ENCODE measurements around the gene SLC7A1. TPM values are rescaled to one million over a fixed set of nuclear protein-coding genes. Genes with fewer than 3 reads are reported as not detected.

Gene SLC7A1
- total RNA-seq, 2 experiments from 2014 or later: 11.3 to 12.3 TPM

GRCh38 chr13:29483623-29484022, 111.9 kb downstream of the SLC7A1 start:
- Mint-ChIP-seq H3K27me3 (peaks cover 23% of the 10 kb centered on the region), H3K36me3 (ENCODE audit: low read depth) (no peaks in the 10 kb centered on the region), H3K4me1 (ENCODE audit: low read depth) (no peaks in the 10 kb centered on the region), H3K27ac (no peak overlapping the region), H3K9me3 (no peaks in the 10 kb centered on the region), H3K4me3 (no peak overlapping the region)
- Histone ChIP-seq H3K4me1 (ENCODE audit: insufficient read depth, low read length) (no peaks in the 10 kb centered on the region), H3K9me3 (ENCODE audit: control insufficient read depth in 1 of 2, insufficient read depth in 1 of 2, low read length in 2 of 2) (no peaks in the 10 kb centered on the region), H3K4me3 (ENCODE audit: low read length) (no peak overlapping the region), H3K27me3 (ENCODE audit: control insufficient read depth in 1 of 2, insufficient read depth in 2 of 2, low read length in 2 of 2) (no peaks in the 10 kb centered on the region), H3K27ac (ENCODE audit: low read depth in 1 of 2, low read length in 2 of 2) (no peak overlapping the region), H3K36me3 (ENCODE audit: insufficient read depth, low read length) (no peaks in the 10 kb centered on the region)
- ATAC-seq (ENCODE audit: poor library complexity) (no peak), DNase-seq (no peak)
- intact Hi-C loops (cut with DNase I, micrococcal nuclease): no loop called here
- CTCF ChIA-PET: no interaction called here
- POLR2A ChIA-PET: no interaction called here
- TF ChIP-seq CTCF (IDR thresholded peaks at IDR 0.05): no peak

- no peak overlapping the region for H3K4me3 ChIP-seq (ENCODE audit: low read length)
- Mint-ChIP-seq H3K9me3 (no peaks in the 10 kb centered on the region), H3K27me3 (peaks cover 25% of the 10 kb centered on the region), H3K27ac (no peak overlapping the region), H3K36me3 (ENCODE audit: low read depth) (no peaks in the 10 kb centered on the region), H3K4me1 (ENCODE audit: low read depth) (no peaks in the 10 kb centered on the region), H3K4me3 (no peak overlapping the region)
- ChIA-PET POLR2A (no interaction called here), CTCF (no interaction called here)
- no peaks in the 10 kb centered on the region for H3K9me3 ChIP-seq (ENCODE audit: control insufficient read depth in 1 of 2, insufficient read depth in 1 of 2, low read length in 2 of 2)
- no peak overlapping the region for H3K27ac ChIP-seq (ENCODE audit: low read depth in 1 of 2, low read length in 2 of 2)
- ATAC-seq (ENCODE audit: poor library complexity) (no peak), DNase-seq (no peak)
- H3K27me3 ChIP-seq (ENCODE audit: control insufficient read depth in 1 of 2, insufficient read depth in 2 of 2, low read length in 2 of 2): no peaks in the 10 kb centered on the region
- no peaks in the 10 kb centered on the region for H3K4me1 ChIP-seq (ENCODE audit: insufficient read depth, low read length)
- TF ChIP-seq CTCF (IDR thresholded peaks at IDR 0.05): no peak
- intact Hi-C loops (cut with DNase I, micrococcal nuclease): no loop called here
- H3K36me3 ChIP-seq (ENCODE audit: insufficient read depth, low read length): no peaks in the 10 kb centered on the region
Measured at GRCh38 chr13:29483211-29483610, 112.3 kb downstream of the SLC7A1 start.

DNA sequence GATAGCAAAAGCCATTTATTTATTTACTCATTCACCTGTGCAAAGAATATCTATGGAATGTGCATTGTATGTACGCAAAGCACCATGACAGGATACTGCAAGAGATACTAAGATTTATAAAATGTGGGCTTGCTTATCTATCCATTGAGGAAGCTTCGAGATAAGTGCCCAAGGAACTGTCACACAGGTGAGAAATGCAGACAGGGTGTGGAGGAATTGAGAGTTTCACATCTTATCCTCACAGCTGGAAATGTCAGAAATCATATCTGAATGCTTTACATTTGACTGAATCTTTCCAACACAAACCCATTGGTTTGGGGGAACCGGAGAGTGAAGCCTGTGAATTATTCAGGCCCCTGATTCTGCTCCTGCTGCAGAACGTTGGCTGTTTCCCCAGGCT, 113.0 kb downstream of the SLC7A1 start:
- Histone ChIP-seq H3K4me1 (ENCODE audit: insufficient read depth, low read length) (no peaks in the 10 kb centered on the region), H3K27ac (ENCODE audit: low read depth in 1 of 2, low read length in 2 of 2) (no peak overlapping the region), H3K36me3 (ENCODE audit: insufficient read depth, low read length) (no peaks in the 10 kb centered on the region), H3K4me3 (ENCODE audit: low read length) (no peak overlapping the region), H3K9me3 (ENCODE audit: control insufficient read depth in 1 of 2, insufficient read depth in 1 of 2, low read length in 2 of 2) (no peaks in the 10 kb centered on the region), H3K27me3 (ENCODE audit: control insufficient read depth in 1 of 2, insufficient read depth in 2 of 2, low read length in 2 of 2) (peaks cover 0 to 2% of the 10 kb centered on the region in 2 experiments)
- H3K4me3 Mint-ChIP-seq: no peak overlapping the region
- ATAC-seq (ENCODE audit: poor library complexity) (no peak), DNase-seq (no peak)
- no peak for TF ChIP-seq CTCF (IDR thresholded peaks at IDR 0.05)
- H3K9me3 Mint-ChIP-seq: no peaks in the 10 kb centered on the region
- no peaks in the 10 kb centered on the region for H3K4me1 Mint-ChIP-seq (ENCODE audit: low read depth)
- H3K36me3 Mint-ChIP-seq (ENCODE audit: low read depth): no peaks in the 10 kb centered on the region
- POLR2A ChIA-PET: no interaction called here
- intact Hi-C loops (cut with DNase I, micrococcal nuclease): no loop called here
- H3K27ac Mint-ChIP-seq: no peak overlapping the region
- peaks cover 27% of the 10 kb centered on the region for H3K27me3 Mint-ChIP-seq
- CTCF ChIA-PET: no interaction called here

Data from CD4-positive, alpha-beta T cell (primary cell).